HCT116 (cell line): ENCODE measurements around the gene TYW5. TPM values are rescaled to one million over a fixed set of nuclear protein-coding genes. Genes with fewer than 3 reads are reported as not detected.
"Not testable (repeated sequence)": the region's sequence is repeated elsewhere in the genome, so short reads cannot be mapped to it uniquely, and the experiment has no call there.

Source experiments
- ATAC-seq: fragments of 200-7000 bp; cut with Tn5 transposase; 2 replicates; pipeline ENCODE4 v1.9.1; 2020; ENCODE audit warnings: mild to moderate bottlenecking, moderate library complexity
- BruUV-seq: library from RNA; stranded (reverse); fragments of 400-500 nt; replicated peaks from 2 replicates; lab custom pipeline; 2021; lab: Mats Ljungman, UMichigan
- CTCF ChIA-PET: fragments of 300-600 bp; sonication (Branson Sonifier 250); formaldehyde crosslinking; loops from one replicate; lab custom pipeline; 2021; ENCODE audit warnings: antibody characterized with exemption; lab: Charles Lee
- POLR2A ChIA-PET: fragments of 300-600, 350-600 bp; sonication (Branson Sonifier 250); formaldehyde crosslinking; loops from one replicate; lab custom pipeline; 2021; ENCODE audit warnings: antibody characterized with exemption; lab: Charles Lee
- RAD21 ChIA-PET, 2 experiments: fragments of 300-600 bp; sonication (Branson Sonifier 250); formaldehyde crosslinking; loops; one replicate each; lab custom pipeline; 2023; ENCODE audit warnings: low total read pairs in 2 of 2; ENCODE audit not compliant: uncharacterized antibody in 2 of 2, unreplicated experiment in 2 of 2, low non-redundant PET in 1 of 2; lab: Charles Lee
- DNase-seq: peaks from one replicate; pipeline ENCODE4 v3.0.0-alpha.2; 2010; ENCODE audit warnings: low read depth, low spot score
- H2AFZ ChIP-seq: fragments of 200-600 bp; shearing (Covaris generic), sonication (generic); 2 replicates; pipeline ENCODE4 v1.6.1; 2017; ENCODE audit warnings: low read depth, mixed run types, mixed read lengths, antibody characterized with exemption, low read length; ENCODE audit not compliant: poor library complexity, severe bottlenecking
- H3K27ac ChIP-seq: 2 replicates; pipeline ENCODE4 v1.5.1; 2012; ENCODE audit warnings: low read depth, low read length
- H3K27me3 ChIP-seq: fragments of 200-600 bp; sonication (generic); 2 replicates; pipeline ENCODE4 v1.6.1; 2016; ENCODE audit warnings: mixed run types, low read length, mixed read lengths; ENCODE audit not compliant: insufficient read depth
- H3K36me3 ChIP-seq, 2 experiments: fragments of 200-500 bp in 1 of 2; fragments of 200-600 bp in 1 of 2; sonication (Bioruptor generic) in 1 of 2; sonication (generic) in 1 of 2; 2 replicates each; pipeline versions ENCODE4 v1.5.1 to v1.6.1; 2014 to 2016; ENCODE audit warnings: low read length in 2 of 2, inconsistent platforms in 1 of 2, mixed read lengths in 1 of 2, mixed run types in 1 of 2; ENCODE audit not compliant: insufficient read depth in 2 of 2, control insufficient read depth in 1 of 2
- H3K4me1 ChIP-seq, 2 experiments: fragments of 200-600 bp in 1 of 2; sonication (generic) in 1 of 2; 2 replicates each; pipeline versions ENCODE4 v1.5.1 to v1.6.1; 2012 to 2017; ENCODE audit warnings: low read length in 2 of 2, inconsistent platforms in 1 of 2, mild to moderate bottlenecking in 1 of 2, mixed read lengths in 1 of 2, mixed run types in 1 of 2, moderate library complexity in 1 of 2; ENCODE audit not compliant: insufficient read depth in 2 of 2, control insufficient read depth in 1 of 2
- H3K4me2 ChIP-seq: fragments of 200-600 bp; sonication (generic); 2 replicates; pipeline ENCODE4 v1.6.1; 2017; ENCODE audit warnings: mixed run types, low read length, mixed read lengths
- H3K4me3 ChIP-seq, 2 experiments: fragments of 200-600 bp in 1 of 2; sonication (generic) in 1 of 2; replicated peaks in 1 of 2; 2 replicates each; pipeline ENCODE4 v1.5.1; 2011 to 2016; ENCODE audit warnings: low read length in 2 of 2, control low read depth in 1 of 2, low read depth in 1 of 2, mild to moderate bottlenecking in 1 of 2, mixed read lengths in 1 of 2, mixed run types in 1 of 2
- H3K79me2 ChIP-seq: fragments of 200-600 bp; sonication (generic); 2 replicates; pipeline ENCODE4 v1.6.1; 2017; ENCODE audit warnings: mild to moderate bottlenecking, mixed run types, low read length, moderate library complexity, mixed read lengths; ENCODE audit not compliant: insufficient read depth
- H3K9ac ChIP-seq: fragments of 200-600 bp; sonication (generic); 2 replicates; pipeline ENCODE4 v1.6.1; 2016; ENCODE audit warnings: low read length, mixed read lengths
- H3K9me2 ChIP-seq: fragments of 200-600 bp; sonication (generic), shearing (Covaris generic); 2 replicates; pipeline ENCODE4 v1.6.1; 2017; ENCODE audit warnings: mixed run types, mild to moderate bottlenecking, moderate library complexity; ENCODE audit not compliant: insufficient read depth
- H3K9me3 ChIP-seq, 2 experiments: fragments of 200-500 bp in 1 of 2; fragments of 200-600 bp in 1 of 2; sonication (Bioruptor generic) in 1 of 2; sonication (generic) in 1 of 2; 2 replicates each; pipeline ENCODE4 v1.6.1; 2014 to 2017; ENCODE audit warnings: low read length in 2 of 2, mixed read lengths in 2 of 2, inconsistent platforms in 1 of 2, low read depth in 1 of 2, mild to moderate bottlenecking in 1 of 2, mixed run types in 1 of 2, moderate library complexity in 1 of 2; ENCODE audit not compliant: control insufficient read depth in 1 of 2, insufficient read depth in 1 of 2
- H4K20me1 ChIP-seq: fragments of 200-600 bp; sonication (generic), shearing (Covaris generic); 2 replicates; pipeline ENCODE4 v1.6.1; 2017; ENCODE audit warnings: mixed run types, mild to moderate bottlenecking, moderate library complexity; ENCODE audit not compliant: insufficient read depth
- RAD21 ChIP-seq: IDR thresholded peaks from 2 replicates; pipeline ENCODE4 v1.6.1; 2012; ENCODE audit warnings: low read depth, mild to moderate bottlenecking
- REST ChIP-seq: IDR thresholded peaks from 2 replicates; pipeline ENCODE4 v1.6.1; 2012; ENCODE audit warnings: low read depth
- YY1 ChIP-seq: IDR thresholded peaks from 2 replicates; pipeline ENCODE4 v1.6.1; 2011; ENCODE audit warnings: low read length, low read depth, moderate library complexity, mild to moderate bottlenecking; ENCODE audit not compliant: insufficient replicate concordance; ENCODE audit errors: extremely low read depth
- intact Hi-C: fragments of 100-400 bp; cut with micrococcal nuclease; formaldehyde crosslinking; loops from 2 replicates; pipeline ENCODE4 v1.10.0; 2022
- total RNA-seq: library from RNA; stranded (reverse); gene quantifications from one replicate; pipeline ENCODE4 v1.2.1, GENCODE V29; 2021; ENCODE audit not compliant: unreplicated experiment

TYW5 gene
- total RNA-seq, 1 experiment from 2014 or later, result 7.7 TPM

DNA sequence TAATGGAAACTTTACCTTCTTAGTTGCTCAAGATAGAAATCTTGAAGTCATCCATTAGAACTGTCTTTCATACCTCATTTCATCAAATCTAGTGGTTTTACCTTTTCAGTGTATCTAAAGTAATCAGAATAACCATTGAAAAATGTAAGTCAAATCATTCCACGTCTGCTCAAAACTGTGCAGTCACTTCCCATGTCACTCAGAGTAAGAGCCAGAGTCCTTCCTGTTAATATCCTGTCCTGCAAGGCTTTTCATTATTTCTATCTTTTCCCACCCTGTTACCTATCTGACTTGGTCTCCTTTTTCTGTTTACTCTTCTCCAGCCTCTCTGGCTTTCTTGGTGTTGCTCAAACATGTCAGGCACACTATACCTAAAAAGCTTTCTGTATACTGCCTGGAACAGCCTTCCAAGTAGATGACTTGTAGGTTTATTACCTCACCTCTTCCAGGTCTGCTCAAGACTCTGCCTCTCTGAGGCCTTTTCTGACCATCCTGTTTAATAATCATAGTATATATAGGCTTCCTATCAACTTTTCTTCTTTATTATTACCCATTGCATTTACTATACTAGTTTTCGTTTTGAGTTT, 40.8 kb downstream of the TYW5 start:
- ATAC-seq (no peak), DNase-seq (no peak)
- BruUV-seq, result no TSS peak
- peaks cover 79% of the 10 kb centered on the region for H3K79me2 ChIP-seq
- no peaks in the 10 kb centered on the region for H3K27me3 ChIP-seq
- TF ChIP-seq YY1, result no peak
- TF ChIP-seq REST, result no peak
- TF ChIP-seq RAD21, result no peak
- H3K4me1 ChIP-seq, result peaks cover 0 to 15% of the 10 kb centered on the region in 2 experiments; a peak in 3 of 4 replicates
- POLR2A ChIA-PET, result no interaction called here
- intact Hi-C loops, result no loop called here
- H3K36me3 ChIP-seq, result peaks cover 12 to 38% of the 10 kb centered on the region in 2 experiments; a peak in 3 of 4 replicates
- peaks cover 6% of the 10 kb centered on the region; the same call in 1 of the 2 replicates for H4K20me1 ChIP-seq
- RAD21 ChIA-PET, result no interaction called here
- H2AFZ ChIP-seq, result no peak overlapping the region
- CTCF ChIA-PET, result no interaction called here
- no peaks in the 10 kb centered on the region for H3K9me2 ChIP-seq
- no peak overlapping the region for H3K4me2 ChIP-seq
- no peak overlapping the region for H3K4me3 ChIP-seq
- peaks cover 0 to 6% of the 10 kb centered on the region in 2 experiments; a peak in 2 of 4 replicates for H3K9me3 ChIP-seq
- no peak overlapping the region for H3K27ac ChIP-seq
- no peak overlapping the region for H3K9ac ChIP-seq

DNA sequence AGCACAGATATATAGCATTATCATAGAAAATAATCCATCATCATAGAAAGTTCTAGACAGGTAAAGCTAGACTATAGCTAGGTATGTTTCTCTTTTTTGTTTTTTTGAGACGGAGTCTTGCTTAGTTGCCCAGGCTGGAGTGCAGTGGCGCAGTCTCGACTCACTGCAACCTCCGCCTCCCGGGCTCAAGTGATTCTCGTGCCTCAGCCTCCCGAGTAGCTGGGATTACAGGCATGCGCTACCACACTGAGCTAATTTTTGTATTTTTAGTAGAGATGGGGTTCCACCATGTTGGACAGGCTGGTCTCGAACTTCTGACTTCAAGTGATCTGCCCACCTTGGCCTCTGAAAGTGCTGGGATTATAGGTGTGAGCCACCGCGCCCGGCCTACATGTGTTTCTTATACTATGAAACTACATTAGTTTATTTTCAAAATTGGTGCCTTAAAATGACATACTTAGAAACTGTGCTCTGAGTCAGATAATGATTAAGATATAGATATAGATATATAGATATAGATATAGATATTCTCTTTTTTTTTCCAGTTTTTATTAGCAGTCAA, 42.7 kb downstream of the TYW5 start:
- CTCF ChIA-PET, H3K27me3 ChIP-seq, POLR2A ChIA-PET, H4K20me1 ChIP-seq, H3K9me3 ChIP-seq, DNase-seq, RAD21 ChIA-PET, H2AFZ ChIP-seq, BruUV-seq, ATAC-seq, intact Hi-C loops, H3K9me2 ChIP-seq: not testable (repeated sequence)
- H3K9ac ChIP-seq, result peak overlapping the region; percentile 88
- peak overlapping the region; percentile 85 to 87 for H3K4me3 ChIP-seq
- H3K36me3 ChIP-seq, result peaks cover 7 to 27% of the 10 kb centered on the region in 2 experiments; a peak in 3 of 4 replicates
- H3K79me2 ChIP-seq, result peaks cover 61% of the 10 kb centered on the region
- peaks cover 0 to 15% of the 10 kb centered on the region in 2 experiments; a peak in 3 of 4 replicates for H3K4me1 ChIP-seq
- H3K27ac ChIP-seq, result peak overlapping the region; percentile 88; the same call in 1 of the 2 replicates
- peak overlapping the region; percentile 81 for H3K4me2 ChIP-seq
